ENCODE measurements around the gene ACOXL.

- TF ChIP-seq POLR2A (IDR thresholded peaks at IDR 0.05; ENCODE audit: low read length) = no peak
- no peak for TF ChIP-seq GATA1 (IDR thresholded peaks at IDR 0.05; ENCODE audit: low read depth, low read length)
These were observed 278.8 kb downstream of the ACOXL start for GRCh38 chr2:111011218-111011617.

Measured in erythroblast (primary cell).